NOMO-1 treated with dmso at 0.1 percent for 144 hours (cell line): ENCODE results near the gene LEMD3.

Source experiments
- DNase-seq: peaks from one replicate; lab custom pipeline; 2025; ENCODE audit not compliant: unreplicated experiment; lab: John Stamatoyannopoulos, UW

The LEMD3 gene

DNA sequence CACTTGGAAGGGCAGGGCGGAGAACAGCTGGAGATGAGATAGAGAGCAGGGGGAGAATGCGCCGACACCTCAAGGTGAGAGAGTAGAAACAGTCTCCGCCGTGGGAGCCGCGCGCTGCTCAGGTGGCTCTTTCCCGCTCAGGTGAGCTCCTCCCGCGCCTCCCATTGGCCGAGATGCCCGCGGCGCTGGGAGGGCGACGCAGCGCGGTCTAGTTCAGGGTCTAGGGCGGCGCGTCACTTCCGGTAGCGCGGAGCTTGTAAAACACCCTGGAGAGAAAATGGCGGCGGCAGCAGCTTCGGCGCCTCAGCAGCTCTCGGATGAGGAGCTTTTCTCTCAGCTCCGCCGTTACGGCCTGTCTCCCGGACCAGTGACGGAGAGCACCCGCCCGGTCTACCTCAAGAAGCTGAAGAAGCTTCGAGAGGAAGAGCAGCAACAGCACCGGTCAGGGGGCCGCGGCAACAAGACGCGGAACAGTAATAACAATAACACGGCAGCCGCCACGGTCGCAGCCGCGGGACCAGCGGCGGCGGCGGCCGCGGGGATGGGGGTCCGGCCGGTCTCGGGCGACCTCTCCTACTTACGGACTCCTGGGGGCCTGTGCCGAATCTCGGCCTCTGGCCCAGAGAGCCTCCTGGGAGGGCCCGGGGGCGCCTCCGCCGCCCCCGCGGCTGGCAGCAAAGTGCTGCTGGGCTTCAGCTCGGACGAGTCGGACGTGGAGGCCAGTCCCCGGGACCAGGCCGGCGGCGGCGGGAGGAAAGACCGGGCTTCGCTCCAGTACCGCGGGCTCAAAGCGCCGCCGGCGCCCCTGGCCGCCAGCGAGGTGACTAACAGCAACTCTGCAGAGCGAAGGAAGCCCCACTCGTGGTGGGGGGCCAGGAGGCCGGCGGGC is at the start of gene LEMD3:
Gene LEMD3 (plus strand): TSS at position 264 of the 889 bp plus-strand sequence. CDS start 14 bp downstream, at position 278.
- peak; percentile 69 for DNase-seq

DNA sequence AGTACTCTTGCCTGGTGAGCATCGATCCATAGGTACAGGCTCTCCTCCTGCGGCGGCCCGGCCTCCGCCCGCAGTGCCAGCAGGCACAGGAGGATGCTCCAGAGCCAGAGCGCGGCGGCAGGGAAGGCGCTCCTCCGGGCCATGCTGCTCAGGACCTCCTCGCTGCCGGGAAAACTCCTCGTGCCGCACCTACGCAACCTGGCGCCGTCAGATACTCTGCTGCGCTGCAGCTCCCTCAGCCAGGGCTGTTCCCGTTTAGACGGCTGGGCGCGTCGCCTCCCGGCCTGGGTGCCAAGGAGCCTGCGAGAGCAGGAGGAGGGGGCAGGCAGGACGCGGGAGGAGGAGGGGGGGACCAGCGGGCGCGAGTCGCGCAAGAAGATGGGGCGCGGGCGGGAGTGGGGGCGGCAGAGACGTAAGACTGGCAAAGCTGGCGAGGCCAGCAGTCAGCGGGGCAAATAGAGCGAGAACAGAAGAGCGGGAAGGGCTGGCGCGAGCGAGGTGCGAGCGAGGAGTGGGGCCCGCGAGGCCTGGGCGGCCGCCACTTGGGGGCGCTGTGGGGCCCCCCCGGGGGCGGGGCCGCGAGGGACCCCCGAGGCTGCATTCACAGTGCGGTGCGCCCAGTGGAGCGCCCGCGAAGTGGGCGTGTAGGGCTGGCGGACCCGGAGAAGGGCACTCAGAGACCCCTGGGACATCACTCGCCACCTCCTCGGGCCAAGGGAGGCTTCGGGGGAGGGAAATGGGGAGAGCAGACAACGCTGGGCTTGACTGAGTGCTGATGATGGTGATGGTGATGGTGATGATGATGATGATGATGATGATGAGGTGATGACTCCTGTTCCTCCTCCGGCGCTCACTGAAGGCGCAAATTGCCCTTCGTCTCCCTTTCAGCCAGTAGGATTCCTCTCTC is 48.1 kb upstream of the LEMD3 start, which contains the start of gene WIF1:
Gene WIF1 (minus strand): TSS at position 257 of the 907 bp plus-strand sequence. CDS start 114 bp downstream, at position 143.
- no peak for DNase-seq

GRCh38 chr12:65121956-65122469 is 47.4 kb upstream of the LEMD3 start:
- no peak for DNase-seq

GRCh38 chr12:65122703-65123102 is 46.7 kb upstream of the LEMD3 start:
- DNase-seq = no peak

DNA sequence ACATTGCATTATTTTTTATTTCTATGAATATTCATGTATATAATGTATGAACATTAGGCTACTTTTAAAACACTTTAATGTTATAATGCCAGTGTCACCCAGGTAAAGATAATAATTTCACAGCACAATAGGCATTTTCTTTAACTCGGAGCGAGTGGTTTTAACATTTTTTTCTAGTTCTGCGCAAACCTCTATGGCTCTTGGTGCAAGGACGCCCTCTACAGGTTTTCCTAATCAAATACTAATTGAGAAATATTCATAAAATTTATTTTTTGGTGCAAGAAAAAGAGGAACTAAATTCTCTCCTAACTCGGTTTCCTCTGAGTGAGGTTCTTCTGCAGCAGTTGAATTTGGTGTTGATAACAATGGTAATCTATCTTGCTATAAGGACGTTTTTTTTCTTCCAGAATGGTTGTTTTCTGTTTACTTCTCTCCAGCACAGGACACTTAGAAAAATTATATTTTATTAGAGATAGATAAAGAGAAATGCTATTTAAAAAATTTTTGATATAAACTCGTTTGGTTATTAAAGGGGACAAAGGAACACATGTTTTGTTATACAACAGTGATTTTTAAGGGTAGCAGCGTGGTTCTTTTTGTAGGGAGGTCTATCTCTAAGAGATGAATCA is 45.8 kb upstream of the LEMD3 start:
- DNase-seq = peak; percentile 68

DNA sequence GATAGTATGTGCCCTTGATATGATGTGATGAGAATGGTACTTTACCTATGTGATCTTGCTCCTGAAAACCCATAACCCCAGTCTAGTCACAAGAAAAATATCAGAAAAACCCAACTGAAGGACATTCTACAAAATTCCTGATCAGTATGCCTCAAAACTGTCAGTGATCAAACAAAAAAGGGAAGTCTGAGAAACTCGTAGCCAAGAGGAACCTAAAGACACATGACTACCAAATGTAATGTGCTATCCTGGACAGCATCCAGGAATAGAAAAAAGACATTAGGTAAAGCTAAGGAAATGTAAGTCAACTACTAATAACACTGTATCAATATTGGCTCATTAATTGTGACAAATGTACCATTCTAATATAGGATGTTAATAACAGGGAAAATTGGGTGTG is 44.1 kb upstream of the LEMD3 start:
- no peak for DNase-seq

DNA sequence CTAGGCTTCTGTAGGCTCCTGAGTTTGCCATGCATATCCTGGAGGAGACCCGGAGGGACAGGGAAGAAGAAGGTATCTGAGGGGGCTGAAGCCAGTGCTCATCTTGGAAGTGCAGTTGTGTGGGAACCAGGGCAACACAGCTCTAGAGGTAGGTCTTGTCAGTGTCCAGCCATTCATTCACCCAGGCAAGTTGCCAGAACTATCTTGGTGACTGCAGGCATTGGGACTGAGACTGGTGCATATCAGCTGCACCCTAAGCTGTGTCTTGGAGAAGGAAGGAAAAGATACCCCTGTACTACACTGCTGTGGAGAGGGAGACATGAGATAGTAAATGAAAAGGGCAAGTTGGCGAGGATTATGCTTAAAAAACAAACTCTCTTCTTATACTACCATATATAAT is 43.4 kb upstream of the LEMD3 start:
- DNase-seq = no peak

DNA sequence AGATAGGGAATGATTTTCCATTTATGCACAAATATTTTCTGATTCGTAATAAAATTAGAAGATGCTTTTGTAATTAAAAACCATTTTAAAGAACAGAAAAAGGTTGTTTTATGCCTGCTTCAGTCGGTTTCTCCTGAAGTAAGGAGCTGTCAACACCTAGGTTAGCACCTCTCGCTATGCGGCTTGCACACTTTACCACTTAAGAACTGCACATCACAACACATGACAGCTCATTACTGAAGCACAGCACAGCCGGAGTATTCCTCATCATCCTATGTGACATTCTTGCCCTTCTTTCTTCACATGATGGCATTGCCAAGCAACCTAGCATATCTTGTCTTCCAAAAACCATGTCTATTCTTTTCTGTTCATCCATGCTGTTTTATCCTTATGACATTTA is 42.9 kb upstream of the LEMD3 start:
- DNase-seq = no peak

- DNase-seq = no peak
Observed at GRCh38 chr12:65133879-65134278, 35.5 kb upstream of the LEMD3 start.

DNA sequence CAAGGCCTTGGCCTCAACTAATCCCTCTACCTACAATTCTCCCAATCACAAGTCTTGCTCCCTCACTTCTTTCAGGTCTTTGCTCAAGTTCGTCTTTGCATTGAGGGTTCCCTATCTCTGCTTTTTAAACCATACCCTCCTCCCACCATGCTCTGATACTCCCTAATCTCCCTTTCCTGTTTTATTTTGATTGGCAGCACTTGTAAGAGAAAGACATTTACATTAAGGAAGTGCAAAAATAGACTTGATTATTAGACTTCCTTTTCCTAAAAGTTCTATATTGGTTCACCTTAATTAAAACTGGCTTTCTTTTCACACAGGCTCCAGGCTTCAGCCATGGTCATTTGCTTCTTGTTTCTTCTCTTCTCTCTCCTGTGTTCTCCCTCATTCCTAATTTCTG is 30.0 kb upstream of the LEMD3 start:
- no peak for DNase-seq

GRCh38 chr12:65140738-65141137 is 28.6 kb upstream of the LEMD3 start:
- no peak for DNase-seq

GRCh38 chr12:65147312-65147905 is 22.0 kb upstream of the LEMD3 start:
- DNase-seq = no peak

DNA sequence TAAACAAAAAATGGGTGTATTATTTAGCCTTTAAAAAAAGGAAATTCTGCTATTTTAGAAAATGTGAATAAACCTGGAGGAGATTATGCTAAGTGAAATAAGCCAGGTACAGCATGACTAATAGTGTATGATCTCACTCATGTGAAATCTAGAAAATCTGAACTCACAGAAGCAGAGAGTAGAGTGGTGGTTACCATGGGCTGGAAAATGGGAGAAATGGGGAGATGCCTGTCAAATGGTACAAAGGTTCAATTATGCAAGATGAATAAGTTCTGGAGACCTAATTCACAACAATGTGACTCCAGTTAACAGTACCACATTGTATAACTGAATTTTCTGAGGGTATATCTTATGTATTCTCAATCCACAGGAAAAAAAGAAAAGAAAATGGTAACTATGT is 17.4 kb upstream of the LEMD3 start:
- DNase-seq = no peak

- DNase-seq = no peak
Observed at GRCh38 chr12:65152596-65152995, 16.8 kb upstream of the LEMD3 start.

DNA sequence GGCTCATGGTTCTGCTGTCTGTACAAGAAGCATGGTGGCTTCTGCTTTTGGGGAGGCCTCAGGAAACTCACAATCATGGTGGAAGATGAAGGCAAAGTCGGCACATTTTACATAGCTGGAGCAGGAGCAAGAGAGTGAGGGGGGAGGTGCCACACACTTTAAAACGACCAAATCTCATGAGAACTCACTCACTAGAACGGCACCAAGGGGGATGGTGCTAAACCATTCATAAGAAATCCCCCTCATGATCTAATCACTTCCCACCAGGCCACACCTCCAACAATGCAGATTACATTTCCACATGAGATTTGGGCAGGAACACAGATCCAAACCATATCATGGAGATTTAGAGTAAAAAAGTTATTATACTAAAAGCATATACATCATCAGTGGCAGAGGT is 13.6 kb upstream of the LEMD3 start:
- no peak for DNase-seq

- peak; percentile 41 for DNase-seq
Observed at GRCh38 chr12:65156366-65156841, 13.0 kb upstream of the LEMD3 start.

GRCh38 chr12:65157091-65157490 is 12.3 kb upstream of the LEMD3 start:
- no peak for DNase-seq

DNA sequence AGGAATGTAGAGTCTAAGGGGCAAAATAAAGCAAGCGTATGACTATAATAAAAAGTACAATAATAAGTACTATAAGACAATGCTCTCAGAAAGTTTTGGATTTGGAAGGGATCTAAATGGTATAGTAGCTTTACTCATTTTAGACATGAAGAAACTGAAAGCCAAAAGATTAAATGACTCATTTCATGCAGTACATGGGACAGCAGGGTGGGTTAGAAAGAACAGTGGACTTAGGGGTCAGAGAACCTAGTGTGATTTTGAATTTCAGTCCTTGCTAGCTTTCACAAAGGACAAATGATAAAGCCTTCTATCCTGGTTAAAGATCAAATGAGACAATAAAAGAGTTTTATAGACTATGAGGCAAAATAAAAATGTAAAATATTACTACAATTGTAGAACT is 6.8 kb upstream of the LEMD3 start:
- DNase-seq = no peak

DNA sequence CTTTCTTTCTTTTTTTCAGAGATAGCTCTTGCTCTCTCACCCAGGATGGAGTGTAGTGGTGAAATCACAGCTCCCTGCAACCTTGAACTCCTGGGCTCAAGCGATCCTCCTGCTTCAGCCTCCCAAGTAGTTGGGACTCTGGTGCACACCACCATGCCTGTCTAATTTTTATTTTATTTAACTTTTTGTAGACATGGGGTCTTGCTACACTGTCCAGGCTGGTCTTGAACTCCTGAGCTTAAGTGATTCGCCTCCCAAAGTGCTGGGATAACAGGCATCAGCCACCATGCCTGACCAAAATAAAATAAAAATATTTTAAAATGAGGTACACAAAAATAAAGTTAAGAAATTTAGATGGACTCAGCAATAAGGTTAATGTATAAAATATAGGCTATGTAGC is 5.1 kb upstream of the LEMD3 start:
- DNase-seq = no peak

DNA sequence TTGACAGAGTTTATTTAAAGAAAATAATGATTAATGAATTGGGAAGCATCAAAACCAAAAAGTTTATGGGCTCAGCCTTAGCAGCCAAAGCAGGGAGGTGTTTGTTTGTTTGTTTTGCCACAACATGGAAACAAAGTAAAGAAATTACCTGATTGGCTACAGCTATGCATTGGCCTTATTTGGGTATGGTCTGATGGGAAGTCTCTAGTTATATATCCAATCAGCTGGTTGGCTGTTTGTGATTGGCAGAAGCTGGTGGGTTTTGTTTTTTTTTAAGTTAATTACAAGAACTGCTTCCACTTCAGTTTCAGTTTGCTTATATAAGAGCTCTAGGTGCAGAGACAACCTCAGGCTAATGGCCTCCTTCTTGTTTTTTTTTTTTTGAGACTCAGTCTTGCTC is 4.6 kb upstream of the LEMD3 start:
- no peak for DNase-seq
